GOT3 (cell line): ENCODE data around the gene SIM1.

Source experiments
- DNase-seq: peaks from one replicate; lab custom pipeline; 2025; ENCODE audit warnings: mixed read lengths; lab: John Stamatoyannopoulos, UW

SIM1 gene, protein sequence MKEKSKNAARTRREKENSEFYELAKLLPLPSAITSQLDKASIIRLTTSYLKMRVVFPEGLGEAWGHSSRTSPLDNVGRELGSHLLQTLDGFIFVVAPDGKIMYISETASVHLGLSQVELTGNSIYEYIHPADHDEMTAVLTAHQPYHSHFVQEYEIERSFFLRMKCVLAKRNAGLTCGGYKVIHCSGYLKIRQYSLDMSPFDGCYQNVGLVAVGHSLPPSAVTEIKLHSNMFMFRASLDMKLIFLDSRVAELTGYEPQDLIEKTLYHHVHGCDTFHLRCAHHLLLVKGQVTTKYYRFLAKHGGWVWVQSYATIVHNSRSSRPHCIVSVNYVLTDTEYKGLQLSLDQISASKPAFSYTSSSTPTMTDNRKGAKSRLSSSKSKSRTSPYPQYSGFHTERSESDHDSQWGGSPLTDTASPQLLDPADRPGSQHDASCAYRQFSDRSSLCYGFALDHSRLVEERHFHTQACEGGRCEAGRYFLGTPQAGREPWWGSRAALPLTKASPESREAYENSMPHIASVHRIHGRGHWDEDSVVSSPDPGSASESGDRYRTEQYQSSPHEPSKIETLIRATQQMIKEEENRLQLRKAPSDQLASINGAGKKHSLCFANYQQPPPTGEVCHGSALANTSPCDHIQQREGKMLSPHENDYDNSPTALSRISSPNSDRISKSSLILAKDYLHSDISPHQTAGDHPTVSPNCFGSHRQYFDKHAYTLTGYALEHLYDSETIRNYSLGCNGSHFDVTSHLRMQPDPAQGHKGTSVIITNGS

DNA sequence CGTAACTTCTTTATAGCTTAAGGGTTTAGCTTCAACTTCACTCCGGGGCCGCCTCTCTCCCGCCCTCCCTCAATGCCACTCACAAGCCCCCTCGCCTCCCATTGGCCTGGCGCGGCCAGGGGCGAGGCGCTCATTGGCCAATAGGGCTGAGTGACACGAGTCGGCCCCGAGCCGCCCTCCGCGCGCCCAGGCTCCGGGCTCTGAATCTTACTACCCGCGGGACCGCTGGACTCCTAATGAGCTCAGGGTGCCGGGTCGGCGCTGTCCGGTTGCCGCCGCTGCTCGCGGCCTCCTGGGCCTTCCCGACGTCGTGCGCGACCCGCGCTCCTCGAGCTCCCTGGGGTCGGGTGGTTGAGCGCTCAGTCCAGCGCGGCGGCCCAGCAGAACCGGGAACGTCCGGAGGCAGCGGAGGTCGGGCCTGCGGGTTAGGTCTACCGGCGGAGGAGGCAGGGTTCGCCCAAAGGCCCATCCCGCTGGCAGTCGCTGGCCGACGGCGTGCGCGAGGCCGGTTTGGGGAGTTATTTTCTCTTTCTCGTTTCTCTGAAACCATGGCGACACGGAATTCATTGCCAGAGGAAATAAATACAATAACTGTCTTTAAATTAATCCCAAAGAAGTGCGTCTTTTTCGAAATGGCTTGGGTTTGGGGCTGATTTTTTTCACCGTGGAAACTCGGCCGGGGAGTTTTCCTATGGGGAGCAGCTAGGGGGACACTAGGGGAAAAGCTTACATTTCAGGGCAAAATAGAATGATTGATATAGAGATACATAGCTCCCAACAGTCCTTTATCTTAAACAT, at the start of gene SIM1:
SIM1 (minus strand) TSS at position 19 of the 798 bp plus-strand sequence. CDS start 1,453 bp downstream, outside the sequence.
- peak; percentile 72 for DNase-seq

DNA sequence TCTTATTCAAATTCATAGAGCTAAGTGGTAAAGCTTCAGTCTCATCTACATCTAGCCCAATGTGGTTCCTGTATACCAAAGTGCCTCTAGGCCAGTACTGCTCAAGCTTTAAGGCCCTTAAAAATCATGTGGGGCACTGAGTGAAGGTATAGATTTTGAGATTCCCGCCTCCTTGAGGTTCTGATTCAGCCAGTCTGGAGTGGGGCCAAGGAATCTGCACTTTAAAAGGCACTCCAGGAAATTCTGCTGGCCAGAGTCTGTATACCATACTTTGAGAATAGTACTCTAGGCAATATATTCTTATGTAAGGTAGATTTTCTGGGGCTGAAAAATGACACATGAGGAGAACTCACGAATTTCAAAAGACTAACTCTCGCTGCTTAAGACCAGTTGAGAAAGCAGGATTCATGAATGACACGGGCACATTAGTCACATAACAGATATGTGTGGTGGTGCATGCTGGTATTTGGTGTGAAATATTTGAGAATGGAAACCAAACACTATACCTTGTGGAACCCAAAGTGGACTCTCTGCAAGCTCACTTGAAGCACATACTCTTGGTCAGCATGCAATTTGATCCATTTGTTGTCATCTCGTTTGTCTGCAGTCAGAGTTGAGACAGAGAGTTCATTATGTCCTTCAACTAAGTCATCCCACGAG, 47.6 kb upstream of the SIM1 start:
- no peak for DNase-seq

DNA sequence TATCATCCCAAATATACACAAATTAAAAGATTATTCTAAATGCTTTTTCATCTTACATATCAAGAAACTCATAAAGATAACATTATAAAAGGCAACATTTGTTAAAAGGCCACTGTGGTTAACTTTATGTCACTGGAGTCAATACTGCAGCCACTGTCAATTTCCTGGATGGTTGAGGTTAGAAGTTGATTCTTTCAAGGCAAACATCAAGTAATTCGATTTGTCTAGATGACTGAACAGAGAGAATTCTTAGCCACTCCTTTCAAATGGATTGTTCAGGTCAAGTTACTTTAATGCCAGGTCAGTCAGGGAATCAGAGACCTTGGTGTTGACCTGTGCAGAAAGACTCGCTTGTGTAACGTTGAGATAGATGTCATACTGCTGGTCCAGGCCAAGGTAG, 44.4 kb upstream of the SIM1 start:
- no peak for DNase-seq

DNA sequence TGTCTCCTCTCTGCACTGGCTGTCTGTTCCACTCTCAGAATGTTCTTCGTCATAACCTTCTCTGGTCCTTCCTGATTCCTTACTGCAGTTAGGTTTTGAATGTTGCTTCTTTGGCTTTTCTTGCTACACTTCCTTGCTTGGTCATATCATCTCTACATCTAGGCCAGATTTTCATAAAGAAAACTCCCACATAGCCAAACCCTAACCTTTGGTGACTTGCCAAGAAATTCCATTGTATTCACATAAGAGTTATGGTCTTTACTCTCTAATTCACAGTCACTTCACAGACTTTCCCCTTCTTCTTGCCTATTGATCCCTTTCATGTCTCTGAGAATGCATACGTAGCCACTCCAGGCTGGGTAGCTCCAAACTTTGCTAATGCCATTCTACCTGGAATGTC, 41.9 kb upstream of the SIM1 start:
- no peak for DNase-seq

DNA sequence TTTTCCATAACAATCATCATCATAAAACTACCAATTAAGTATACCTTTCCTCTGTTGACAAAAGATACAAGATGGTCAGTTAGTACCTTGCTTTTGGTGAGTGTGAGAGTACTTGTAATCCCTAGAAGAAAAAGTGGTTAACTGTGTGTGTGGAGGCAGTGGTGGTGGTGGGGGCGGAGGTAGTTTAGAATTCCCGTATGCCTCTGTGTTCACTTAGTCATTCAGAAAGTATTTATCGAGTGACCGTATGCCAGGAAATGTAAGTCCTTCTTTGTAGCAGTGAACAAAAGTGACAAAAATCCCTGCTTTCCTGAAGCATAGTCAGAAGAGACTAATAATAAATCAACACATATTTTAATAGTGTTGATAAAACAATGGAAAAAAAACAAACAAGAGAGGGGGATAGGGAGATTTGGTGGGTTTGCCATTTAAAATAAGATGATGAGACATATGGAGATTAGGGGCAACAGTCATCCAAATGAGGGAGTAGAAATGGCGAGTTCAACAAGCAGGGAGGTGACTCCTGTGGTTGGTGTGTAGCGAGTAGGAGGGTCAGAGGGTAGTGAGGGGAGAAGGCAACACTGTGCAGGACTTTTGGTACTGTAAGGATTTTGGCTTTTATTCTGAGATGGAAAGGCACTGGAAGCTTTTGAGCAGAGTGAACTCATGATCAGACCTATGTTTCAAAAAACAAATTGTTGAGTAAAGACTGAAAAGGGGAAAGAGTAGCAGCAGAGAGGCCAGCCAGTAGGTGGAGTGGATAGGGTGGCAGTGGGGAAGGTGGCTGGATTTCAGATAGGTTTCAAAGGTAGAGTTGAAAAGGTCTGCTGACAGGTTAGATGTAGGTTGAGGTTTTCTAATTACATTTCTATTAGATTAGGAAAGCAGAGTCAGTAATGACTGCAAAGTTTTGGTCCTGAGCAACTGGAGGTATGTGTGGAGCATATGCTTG, 40.3 kb upstream of the SIM1 start:
- DNase-seq = no peak

DNA sequence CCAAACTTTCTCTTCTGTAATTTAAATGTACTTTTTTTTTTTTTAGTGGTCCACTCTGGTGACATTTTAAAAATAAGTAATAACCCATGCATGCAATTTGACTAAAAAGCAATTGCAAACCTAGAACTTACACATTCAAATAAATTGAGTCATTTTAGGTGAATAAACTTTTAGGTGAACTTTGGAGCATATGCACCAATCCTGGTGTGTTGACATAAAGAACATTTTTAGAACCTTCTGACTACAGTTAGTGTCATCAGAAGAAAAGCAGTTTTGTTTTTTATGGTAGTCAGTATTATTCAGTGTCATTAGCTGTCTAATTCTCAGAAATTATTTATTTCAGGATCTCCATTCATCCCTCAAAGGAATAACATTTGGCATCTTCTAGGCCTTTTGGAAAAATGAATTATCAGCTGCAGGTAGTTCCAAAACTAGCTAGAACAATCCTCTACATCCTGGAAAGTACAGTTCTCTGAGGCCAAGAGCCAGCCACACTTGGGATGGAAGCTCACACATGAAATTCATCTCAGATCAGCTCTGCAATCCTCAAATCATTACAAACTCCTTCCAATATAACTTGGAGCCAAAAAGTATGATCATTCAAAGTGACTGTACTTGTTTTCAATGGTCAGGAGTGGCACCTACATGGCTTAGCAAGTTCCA, 38.5 kb upstream of the SIM1 start:
- DNase-seq = no peak

DNA sequence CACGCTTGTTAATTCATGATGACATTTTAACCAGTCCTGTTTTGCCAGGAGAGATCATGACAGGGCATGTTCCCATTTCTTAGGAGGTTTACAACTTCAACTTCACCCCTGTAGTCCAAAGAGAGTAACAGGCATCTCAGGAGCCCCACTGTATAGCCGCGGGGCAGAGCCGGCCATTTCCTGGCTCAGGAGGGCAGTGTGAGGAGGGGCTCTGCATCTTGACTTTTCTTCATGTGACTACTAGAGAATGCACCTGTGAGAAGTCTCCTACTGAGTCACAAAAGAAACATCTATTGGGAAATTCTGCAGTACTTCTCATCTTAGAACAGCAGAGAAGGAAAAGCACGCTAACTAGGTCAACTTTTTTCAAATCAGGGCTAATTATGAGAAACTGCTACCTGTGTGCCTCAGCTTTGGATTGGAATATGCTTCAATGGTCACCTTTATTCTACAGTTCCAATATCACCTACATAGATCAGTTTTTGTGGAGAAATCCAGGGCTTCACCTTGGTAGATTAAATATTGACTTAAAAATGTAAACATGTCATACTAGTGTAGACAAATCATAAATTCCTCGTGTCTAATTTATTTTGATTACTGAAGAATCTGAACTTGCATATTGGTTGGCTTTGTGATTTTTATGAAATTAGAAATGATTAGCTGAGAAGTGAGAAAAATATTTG, 28.6 kb upstream of the SIM1 start:
- DNase-seq = no peak

DNA sequence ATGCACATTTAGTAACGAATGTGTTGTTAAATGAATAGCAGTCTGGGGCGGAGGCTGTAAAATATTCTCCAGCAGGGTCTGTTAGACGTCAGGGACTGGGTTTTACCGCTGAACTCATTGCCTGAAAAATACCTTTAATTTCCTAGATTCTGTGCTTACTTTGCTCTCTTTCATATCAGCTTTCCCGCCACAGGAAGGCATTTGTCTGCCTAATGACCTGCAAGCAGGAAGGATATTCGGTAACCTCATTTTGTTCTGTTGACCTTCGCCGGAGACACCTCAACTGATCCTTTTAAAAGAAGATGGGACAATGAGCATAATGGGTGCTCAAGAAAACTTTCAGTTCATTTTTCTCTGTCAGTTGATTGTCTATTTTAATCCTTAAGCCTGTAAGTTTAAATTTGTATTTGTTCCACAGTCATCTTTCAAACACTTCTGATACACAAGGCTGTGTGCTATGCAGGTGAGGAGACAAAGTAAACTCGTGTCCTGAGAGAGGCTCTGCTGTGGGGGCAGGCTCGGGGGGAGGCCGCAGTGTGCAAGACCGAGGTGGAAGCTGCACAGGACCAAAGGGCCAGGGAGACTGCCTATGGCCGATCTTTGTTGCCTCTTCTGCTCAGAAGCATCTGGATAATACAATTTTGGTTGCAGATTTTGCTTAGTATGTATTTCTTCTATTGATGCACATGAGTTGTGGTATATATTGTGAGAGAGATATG, 27.4 kb upstream of the SIM1 start:
- no peak for DNase-seq

DNA sequence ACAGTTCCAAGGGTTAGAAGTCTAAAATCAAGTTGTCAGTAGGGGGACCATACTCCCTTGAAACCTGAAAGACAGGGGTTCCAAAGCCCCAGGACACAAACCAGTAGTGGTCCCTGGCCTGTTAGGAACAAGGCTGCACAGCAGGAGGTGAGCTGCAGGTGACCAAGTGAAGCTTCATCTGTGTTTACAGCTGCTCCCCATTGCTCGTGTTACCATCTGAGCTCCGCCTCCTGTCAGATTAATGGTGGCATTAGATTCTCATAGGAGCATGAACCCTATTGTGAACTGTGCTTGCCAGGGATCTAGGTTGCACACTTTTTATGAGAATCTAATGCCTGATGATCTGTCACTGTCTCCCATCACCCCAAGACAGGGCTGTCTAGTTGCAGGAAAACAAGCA, 25.3 kb upstream of the SIM1 start:
- no peak for DNase-seq

DNA sequence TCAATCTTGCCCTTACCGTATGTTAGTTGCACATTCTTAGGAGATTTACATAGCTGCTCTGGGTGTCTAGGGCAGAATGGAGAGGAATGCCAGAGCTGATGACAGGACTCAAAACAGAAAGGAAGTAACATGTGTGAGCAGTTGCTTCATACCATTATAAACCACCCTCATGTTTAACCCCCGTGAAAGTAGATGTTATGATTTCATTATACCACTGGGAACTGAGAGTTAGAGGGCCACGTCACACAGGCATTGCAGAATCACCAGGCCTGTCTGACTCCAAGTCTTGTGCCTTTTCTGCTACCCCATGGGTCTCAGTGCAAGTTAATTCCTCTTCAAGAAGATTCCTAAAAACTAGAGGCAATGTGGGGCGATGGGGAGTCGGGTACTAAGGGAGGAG, 23.5 kb upstream of the SIM1 start:
- DNase-seq = no peak

DNA sequence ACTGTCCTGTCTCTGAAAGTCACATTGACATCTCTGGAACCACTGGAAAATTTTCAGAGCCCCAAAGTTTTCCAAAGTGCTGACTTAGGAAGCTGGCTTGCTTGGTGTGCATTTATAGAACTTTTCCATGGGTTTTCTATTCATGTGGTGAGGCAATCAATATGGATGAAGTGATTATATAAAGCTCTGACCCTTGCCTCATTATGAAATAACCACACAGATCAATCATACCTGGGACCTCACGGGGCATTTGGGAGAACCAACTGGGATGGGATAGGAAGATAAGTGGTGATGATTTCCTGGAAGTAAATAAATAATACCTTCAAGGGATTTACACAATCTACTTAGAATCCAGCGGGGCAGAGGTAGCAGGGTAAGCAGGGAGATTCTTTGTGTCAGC, 22.9 kb upstream of the SIM1 start:
- no peak for DNase-seq

DNA sequence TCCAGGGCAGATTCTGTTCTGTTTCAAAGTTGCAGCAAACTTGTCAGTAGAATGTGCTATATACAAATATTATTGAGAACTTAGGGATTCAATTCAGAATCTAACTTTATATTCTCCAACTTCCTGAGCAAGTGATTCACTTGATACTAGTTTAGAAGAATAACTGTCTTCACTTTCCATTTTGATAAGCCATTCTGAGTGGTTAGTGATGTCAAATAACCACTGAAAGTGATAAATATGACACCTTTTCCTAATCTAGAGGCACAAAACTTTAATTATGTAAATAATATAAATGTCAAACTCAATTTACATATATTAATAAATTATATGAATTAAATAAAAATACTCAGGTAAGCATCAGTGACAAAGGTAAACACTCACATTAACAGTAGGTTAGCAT, 20.5 kb upstream of the SIM1 start:
- DNase-seq = no peak

DNA sequence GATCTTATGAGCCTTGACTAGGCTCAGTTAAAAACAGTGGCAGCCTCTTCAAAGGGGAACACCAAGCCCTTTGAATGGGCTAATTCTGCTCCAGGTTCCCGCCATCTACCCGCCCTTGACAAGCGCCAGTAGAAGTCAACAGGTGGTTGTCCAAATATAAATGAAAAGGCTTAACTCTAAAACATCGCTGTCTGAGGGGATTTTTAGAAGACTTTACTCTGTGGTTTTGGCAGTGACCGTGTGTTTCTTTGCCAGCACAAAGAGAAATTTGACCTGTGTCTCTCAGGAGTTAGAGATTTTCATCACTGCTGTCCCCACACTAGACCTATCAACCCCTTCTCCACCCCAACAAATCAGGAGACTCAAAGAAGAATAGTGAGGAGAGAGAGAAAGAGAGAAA, 19.8 kb upstream of the SIM1 start:
- DNase-seq = no peak

DNA sequence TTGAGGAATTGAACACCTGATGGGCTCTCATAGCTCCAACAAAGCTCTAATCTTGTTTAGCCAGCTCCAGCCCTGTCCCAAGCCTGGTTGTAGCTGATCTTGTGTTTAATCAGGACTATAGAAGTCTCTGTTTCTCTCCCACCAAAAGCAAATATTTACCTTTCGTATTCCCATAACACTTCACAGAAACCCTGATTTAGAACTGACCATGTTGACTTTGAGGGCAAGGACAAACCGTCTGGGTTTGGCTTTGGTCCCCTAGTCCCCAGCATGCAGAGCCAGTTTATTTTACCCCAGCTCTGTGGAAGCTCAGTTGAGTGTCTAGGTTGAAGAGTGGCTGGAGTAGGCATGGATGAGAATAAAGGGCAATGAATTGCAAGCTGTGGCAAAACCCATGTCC, 18.0 kb upstream of the SIM1 start:
- no peak for DNase-seq

DNA sequence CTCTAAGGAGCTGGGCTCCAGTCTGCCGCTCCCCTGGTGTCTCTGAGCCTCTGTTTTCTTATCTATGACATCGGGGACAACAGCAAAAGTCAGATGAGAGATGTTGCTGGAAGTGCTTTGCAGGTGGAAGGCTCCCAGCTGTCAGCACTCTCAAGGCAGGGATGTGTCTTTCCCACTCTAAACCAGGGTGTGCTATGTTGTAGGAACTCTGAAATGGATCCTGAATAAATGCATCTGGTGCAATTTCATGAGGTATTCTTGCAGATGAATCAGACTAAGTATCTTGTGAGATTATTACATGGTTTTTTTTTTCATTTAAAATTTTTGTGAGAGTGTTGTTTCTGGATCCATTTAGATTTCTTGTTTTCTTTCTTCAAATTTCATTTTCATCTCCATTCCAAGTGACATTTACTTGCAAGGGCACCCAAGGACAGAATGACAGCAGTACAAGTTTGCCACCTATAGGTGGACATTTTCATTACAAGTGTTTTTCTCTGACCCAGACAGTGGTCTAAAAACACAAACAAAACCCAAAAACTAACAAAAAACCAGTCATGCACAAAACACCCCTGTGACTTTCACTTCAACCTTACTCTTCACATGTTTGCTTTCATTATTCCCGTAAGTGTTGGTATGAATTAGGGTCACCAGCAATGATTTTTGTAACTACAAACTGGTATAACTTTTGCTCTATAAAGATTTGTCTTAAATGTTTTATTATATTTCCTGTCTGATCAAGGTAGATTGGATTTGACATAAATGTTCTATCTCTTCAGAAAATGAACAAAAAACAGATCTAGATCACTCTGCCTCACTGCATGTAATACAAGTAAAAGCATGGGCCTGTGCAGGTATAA, 14.7 kb upstream of the SIM1 start:
- DNase-seq = no peak

DNA sequence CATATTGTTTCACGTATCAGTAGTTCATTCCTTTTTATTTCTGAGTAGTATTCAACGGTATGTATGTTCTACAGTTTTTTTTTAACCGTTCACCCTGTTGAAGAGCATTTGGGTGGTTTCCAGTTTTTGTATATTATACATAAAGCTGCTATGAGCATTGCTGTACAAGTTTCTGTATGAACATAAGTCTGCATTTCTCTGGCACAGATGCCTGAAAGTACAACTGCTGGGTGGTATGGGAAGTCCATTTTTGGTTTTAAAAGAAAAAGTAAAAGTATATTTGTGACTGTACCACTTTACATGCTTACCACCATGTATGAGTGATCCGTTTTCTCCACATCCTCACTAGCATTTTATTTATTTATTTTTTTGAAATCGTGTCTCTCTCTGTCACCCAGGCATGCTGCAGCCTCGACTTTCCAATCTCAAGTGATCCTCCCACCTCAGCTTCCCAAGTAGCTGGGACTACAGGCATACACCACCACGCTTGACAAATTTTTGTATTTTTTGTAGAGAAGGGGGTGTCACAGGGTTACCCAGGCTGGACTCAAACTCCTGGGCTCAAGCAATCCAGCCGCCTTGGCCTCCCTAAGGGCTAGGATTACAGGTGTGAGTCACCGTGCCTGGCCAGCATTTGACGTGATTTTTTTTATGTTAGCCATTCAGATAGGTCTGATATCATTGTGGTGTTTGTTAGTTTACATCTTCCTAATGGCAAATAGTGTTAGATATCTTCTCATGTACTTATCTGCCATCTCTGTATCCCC, 11.0 kb upstream of the SIM1 start:
- DNase-seq = no peak

DNA sequence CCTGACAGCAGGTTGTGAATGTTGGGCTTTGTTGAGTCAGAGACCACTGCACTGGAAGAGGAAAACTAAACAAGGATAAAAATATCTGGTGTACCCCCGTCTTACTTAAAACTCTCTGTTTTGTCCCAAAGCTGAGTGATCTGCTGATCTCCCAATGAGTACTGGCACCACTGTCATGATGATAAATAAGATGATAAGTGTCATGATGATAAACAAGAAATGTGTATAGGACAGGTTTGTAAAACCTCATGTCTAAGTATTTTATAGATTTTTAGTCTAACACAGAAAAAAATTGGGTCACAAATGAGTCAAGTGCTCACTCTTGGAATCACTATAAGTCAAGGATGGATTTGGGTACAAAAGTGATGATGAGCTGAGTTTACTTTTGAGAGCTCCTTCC, 8.5 kb upstream of the SIM1 start:
- DNase-seq = no peak
